COLO668 (cell line): Measurements from ENCODE around the gene ETV7.
"Not testable (repeated sequence)": the region's sequence is repeated elsewhere in the genome, so short reads cannot be mapped to it uniquely, and the experiment has no call there.

Experiments
- DNase-seq: peaks from one replicate; lab custom pipeline; 2025; ENCODE audit not compliant: unreplicated experiment; lab: John Stamatoyannopoulos, UW

Gene ETV7

GRCh38 chr6:36387440-36388303 lies at the start of gene ETV7:
Gene ETV7 (minus strand): TSS chr6:36387669. CDS start chr6:36387541, 128 bp downstream.
- DNase-seq = peak; percentile 56

GRCh38 chr6:36436466-36436865 lies 49.0 kb upstream of the ETV7 start:
- no peak for DNase-seq

- no peak for DNase-seq
These were observed 44.7 kb upstream of the ETV7 start for GRCh38 chr6:36432151-36432671.

GRCh38 chr6:36431197-36431596 lies 43.7 kb upstream of the ETV7 start:
- DNase-seq = no peak

- no peak for DNase-seq
These were observed 42.9 kb upstream of the ETV7 start for GRCh38 chr6:36430351-36430750.

- no peak for DNase-seq
These were observed 41.4 kb upstream of the ETV7 start for GRCh38 chr6:36428911-36429310.

GRCh38 chr6:36426622-36427021 lies 39.2 kb upstream of the ETV7 start:
- no peak for DNase-seq

- peak; percentile 98 for DNase-seq
These were observed 35.8 kb upstream of the ETV7 start for GRCh38 chr6:36423101-36423824.

- DNase-seq = no peak
These were observed 35.2 kb upstream of the ETV7 start for GRCh38 chr6:36422714-36423100.

- DNase-seq = no peak
These were observed 31.8 kb upstream of the ETV7 start for GRCh38 chr6:36419310-36419709.

GRCh38 chr6:36418558-36418957 lies 31.1 kb upstream of the ETV7 start:
- peak; percentile 10 for DNase-seq

GRCh38 chr6:36414481-36414880 lies 27.0 kb upstream of the ETV7 start:
- no peak for DNase-seq

GRCh38 chr6:36413489-36414480 lies 26.3 kb upstream of the ETV7 start:
- DNase-seq = no peak

- not testable (repeated sequence) for DNase-seq
These were observed 22.2 kb upstream of the ETV7 start for GRCh38 chr6:36409718-36410117.

GRCh38 chr6:36404164-36404563 lies 16.7 kb upstream of the ETV7 start:
- DNase-seq = no peak

GRCh38 chr6:36402481-36402880 lies 15.0 kb upstream of the ETV7 start:
- DNase-seq = no peak

- no peak for DNase-seq
These were observed 12.5 kb upstream of the ETV7 start for GRCh38 chr6:36399970-36400369.

- DNase-seq = no peak
These were observed 5.2 kb upstream of the ETV7 start for GRCh38 chr6:36392621-36393020.

- DNase-seq = no peak
These were observed 1.9 kb upstream of the ETV7 start for GRCh38 chr6:36389353-36389752.

GRCh38 chr6:36386495-36387439 lies 702 bp downstream of the ETV7 start:
- DNase-seq = peak; percentile 38
